SHP77 treated with DMSO at 0.1 percent for 48 hours (cell line): ENCODE measurements around the gene NECAB2.

Experiments used
- DNase-seq: peaks from one replicate; lab custom pipeline; 2025; lab: John Stamatoyannopoulos, UW

Gene NECAB2

GRCh38 chr16:84026606-84027005 lies 58.6 kb downstream of the NECAB2 start:
- DNase-seq = no peak

- no peak for DNase-seq
Measured at GRCh38 chr16:84027625-84028024, 59.6 kb downstream of the NECAB2 start.

DNA sequence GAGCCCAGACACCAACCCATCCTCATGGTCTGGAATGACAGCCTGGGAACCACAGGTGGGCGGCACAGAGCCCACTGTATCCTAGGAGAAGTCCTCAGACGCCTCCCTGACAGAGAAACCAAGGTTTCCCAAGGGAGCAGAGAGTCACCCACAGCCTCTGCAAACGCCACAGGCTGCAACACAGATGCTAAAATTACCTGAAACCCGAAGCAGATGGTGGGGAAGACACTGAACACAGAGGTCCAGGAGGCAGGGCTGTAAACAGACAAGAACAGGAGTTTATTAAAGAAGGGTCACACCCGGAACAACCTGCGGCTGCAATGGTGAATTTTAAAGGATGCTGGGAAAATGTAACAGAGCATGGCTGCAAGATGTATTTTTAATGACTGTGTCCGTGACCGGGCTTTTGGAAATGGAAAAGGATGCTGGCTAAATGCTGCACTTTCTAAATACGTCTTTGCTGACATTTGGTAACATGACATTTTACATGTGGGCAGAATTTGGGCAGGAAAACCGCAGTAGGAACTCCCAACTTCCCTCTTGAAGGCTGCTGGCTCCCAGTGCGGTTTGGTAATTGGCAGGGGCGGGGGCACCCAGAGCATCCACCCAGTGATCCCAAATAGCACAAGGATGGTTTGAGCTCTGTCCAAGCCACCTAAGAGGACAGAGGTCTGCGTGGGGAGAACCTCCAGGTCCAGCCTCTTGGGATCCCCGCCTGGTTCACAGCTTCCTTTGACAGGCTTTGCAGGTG lies 61.4 kb downstream of the NECAB2 start:
- no peak for DNase-seq

- no peak for DNase-seq
Measured at GRCh38 chr16:84031556-84031955, 63.5 kb downstream of the NECAB2 start.

DNA sequence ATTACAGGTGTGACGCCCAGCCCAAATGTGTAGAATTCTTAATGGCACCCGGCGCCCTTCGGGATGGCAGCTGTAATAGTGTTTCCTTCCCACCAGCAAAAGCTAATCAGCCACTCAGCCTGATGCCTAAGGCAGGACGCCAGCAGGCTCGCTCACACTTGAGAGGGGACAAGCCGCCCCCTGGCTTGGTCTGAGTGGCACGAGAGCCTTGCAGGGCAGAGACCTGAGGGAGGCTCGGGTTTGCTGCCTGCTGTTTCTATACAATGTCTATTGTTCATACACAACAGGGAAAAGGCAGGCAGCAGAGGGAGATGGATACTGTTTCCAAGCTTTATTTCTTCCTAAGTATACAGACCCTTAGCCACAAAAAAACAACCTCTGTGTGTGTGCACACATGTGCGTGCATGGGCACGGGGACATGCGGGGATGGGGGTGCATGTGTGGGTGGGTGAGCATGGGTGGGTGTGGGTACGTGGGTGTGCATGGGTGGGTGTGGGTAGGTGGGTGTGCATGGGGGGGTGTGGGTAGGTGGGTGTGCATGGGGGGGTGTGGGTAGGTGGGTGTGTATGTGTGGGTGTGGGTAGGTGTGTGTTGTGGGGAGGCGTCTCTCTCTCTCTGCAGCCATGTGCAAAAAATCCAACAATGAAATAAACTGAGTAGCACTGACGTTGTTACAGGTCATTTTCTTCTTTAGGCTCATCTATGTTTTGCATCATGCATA lies 64.6 kb downstream of the NECAB2 start:
- DNase-seq = no peak

GRCh38 chr16:84033251-84034195 lies 65.5 kb downstream of the NECAB2 start:
- no peak for DNase-seq

GRCh38 chr16:84034516-84034915 lies 66.5 kb downstream of the NECAB2 start:
- DNase-seq = no peak

DNA sequence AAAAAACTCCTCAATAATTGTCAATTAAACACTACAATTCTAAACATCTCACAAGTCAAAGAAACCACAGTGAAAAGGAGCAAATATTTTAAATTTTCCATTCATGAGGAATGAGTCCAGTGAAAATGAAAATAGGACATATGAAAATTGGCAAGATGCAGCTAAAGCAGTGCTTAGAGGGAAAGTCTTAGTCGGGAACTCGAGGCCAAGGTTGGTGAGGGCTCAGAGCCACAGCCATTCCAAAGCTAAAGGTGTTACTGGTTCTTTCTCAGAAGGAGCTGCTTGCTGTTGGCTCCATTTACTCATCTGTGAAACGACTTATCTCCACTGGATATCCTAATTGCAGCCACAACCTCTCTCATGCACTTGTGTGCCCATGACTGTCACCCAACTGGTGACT lies 68.1 kb downstream of the NECAB2 start:
- no peak for DNase-seq

DNA sequence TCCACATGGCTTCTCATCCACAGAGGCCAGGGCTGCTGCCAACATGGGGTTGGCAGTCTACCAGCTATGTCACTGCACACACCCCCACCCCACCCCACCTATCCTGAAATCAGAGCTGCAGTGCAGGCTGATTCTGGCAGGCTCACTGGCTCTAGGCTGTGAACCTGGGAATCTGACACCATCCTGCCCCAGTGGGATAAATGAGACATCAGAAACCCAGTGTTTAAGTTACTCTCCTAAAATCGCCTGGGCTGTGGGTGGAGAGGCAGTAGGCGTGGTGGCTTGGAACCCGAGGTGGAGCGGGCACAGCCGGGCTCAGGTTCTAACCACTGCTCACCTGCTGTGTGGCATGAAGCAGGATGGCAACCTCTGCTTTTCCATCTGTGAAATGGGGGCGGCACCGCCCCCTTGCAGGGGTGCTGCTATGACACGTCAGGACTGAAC lies 69.0 kb downstream of the NECAB2 start:
- no peak for DNase-seq

GRCh38 chr16:84038469-84038868 lies 70.4 kb downstream of the NECAB2 start:
- DNase-seq = no peak

- DNase-seq = no peak
Measured at GRCh38 chr16:84039696-84040095, 71.7 kb downstream of the NECAB2 start.

GRCh38 chr16:84040226-84040822 lies 72.3 kb downstream of the NECAB2 start:
- no peak for DNase-seq

DNA sequence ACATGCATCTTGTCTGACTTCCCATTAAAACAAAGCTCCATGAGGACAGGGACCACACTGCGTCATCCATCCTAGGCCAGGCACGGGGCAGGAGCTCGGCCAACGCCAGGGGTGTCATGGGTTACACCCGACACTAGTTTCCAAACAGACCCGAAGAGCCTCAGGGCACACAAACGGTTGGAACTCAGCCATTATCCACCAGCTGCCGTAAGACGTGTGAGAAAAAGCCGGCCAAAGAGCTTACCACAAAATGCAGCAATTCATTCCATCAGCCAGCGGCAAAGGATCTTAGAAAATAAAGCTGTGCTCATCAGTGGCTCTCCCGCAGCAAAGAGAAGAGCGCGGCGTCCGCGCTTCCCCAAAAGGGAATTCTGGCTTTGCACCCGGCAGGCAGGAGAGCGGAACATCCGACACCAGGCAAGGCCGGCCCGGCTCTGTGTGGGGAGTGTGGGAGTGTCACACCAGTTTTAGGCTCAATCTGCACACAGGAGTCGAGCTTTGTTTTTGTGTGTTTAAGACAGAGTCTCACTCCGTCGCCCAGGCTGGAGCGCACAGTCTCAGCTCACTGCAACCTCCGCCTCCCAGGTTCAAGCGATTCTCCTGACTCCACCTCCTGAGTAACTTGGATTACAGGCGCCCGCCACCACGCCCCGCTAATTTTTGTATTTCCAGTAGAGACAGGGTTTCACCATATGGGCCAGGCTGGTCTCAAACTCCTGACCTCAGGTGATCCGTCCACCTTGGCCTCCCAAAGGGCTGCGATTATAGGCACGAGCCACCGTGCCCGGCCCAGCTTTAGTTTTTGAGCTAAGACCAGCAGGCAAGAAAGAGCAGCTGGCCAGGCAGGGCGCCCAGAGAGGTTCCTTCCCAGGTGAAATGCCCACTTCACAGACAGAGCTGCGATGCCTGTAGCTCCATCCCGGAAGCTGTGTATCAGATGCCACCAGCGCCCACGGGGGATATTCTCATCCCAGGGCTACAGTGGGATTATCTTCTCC lies 73.1 kb downstream of the NECAB2 start:
- no peak for DNase-seq

DNA sequence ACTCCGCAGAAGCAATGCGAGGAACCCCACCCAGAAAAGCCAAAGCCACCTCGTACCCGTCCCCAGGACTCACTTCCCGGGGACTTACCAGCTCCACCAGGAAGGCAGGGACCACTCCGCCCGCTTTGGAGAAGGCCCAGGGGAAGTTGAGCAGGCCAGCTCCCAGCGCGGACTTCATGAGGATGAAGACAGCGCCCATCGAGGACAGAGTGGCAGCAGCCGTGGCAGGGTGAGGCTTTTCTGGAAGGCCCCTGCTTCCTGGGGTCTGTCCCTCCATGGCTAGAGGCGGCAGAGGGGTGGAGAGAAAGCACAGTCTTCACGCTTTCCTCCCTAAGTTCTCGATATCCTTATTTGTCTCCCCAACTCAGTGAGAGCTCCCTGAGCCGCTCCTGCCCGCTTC lies 73.8 kb downstream of the NECAB2 start:
- DNase-seq = no peak

GRCh38 chr16:84042308-84042878 lies 74.3 kb downstream of the NECAB2 start, which contains the start of gene SLC38A8:
Gene SLC38A8, minus strand, starts transcription at chr16:84042795. Its CDS starts 638 bp downstream, at chr16:84042157.
- no peak for DNase-seq

DNA sequence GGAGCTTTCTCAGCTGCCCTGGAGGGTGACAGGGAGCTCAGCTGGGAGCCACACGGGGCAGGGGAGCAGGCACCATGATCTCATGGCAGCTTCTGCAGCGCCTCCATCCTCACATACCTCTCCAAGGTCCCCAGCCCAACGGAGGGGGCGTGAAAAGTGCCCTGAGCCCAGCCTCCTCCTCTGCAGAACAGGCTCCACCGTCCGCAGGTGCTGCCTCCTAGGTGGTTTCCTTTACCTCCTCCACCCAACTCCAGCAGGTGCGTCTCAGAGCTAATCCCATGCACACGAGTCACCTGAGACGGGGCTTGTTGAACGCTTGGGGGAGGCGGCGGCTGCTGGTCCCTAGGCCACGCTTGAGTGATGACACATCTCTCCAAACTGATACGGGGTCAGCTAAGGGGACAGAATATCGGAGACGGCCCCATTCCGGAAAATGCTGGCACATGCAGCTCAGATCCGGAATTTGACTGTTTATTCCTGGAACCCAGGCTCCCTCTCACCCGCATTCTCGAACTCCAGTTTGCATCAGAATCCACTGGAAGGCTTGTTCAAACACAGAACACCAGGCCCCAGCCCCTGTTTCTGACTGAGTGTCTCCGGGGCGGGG lies 74.9 kb downstream of the NECAB2 start:
- no peak for DNase-seq

DNA sequence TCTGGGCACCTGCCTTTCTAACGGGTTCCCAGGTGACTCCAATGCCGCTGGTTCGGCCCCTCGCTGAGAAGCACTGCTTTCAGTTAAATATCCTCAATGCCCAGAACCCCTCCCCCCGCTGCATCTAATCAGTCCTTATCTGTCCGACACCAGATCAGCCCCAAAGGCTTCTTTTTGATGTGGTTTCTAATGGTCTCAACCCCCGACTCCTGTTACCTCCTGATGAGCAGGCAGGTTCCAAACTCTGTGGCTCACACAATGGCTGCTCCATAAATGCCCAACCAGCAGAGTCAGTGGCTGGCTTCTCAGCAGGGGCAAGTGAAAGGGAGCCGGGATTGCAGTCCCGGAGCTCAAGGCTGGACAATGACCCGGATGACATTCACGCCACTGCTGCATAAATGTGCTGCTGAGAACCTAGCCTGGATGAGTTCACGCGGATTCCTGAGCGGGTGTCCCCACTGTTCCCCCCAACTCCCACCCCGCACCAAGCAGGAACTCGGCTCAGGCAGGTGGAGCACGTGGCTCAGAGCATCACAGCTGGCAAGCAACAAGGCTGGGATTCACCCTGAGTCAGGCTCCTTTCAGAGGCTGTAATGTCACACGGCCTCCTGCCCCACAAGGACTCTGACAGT lies 75.6 kb downstream of the NECAB2 start:
- no peak for DNase-seq

DNA sequence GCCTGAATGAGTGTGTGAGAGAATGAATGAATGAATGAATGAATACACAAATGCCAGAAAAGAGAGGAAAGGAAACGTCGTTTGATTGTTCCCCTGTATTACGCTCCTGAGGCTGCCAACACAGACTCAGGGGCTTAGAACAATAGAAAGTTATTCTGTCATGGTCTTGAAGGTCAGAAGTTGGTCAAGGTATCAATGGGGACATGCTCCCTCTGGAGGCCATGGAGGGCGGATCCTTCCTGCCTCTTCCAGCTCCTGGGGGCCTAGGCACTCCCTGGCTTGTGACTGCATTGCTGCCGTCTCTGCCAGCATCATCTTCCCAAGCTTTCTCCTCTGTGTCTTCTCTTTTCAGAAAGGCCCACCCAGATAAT lies 76.1 kb downstream of the NECAB2 start:
- no peak for DNase-seq
